H1 (cell line): ENCODE data around the gene HFE. TPM values are rescaled to one million over a fixed set of nuclear protein-coding genes. Genes with fewer than 3 reads are reported as not detected.

Experiments used
- CTCF ChIA-PET: fragments of 300-600 bp; sonication (Branson Sonifier 250); formaldehyde crosslinking; loops from one replicate; lab custom pipeline; 2021; ENCODE audit not compliant: partially characterized antibody; lab: Charles Lee
- POLR2A ChIA-PET: fragments of 300-600 bp; sonication (Branson Sonifier 250); formaldehyde crosslinking; loops from one replicate; lab custom pipeline; 2021; ENCODE audit warnings: inconsistent platforms; ENCODE audit not compliant: partially characterized antibody; lab: Charles Lee
- DNase-seq, 2 experiments: peaks; one replicate each; pipeline versions ENCODE4 v3.0.0 to v3.0.0-alpha.2; 2010 to 2022; ENCODE audit warnings: low spot score in 2 of 2, low read depth in 1 of 2, mixed read lengths in 1 of 2
- FAIRE-seq: peaks from 2 replicates; lab custom pipeline; 2011; peaks lifted over from hg19 to GRCh38; lab: Jason Lieb, UNC
- H2AFZ ChIP-seq: 2 replicates; pipeline ENCODE4 v1.8.1; 2012; ENCODE audit warnings: low read length, inconsistent platforms
- H2AK5ac ChIP-seq: 2 replicates; pipeline ENCODE4 v1.6.1; 2013; ENCODE audit warnings: low read depth, low read length
- H2BK120ac ChIP-seq: replicated peaks from 2 replicates; pipeline ENCODE3; 2013; ENCODE audit warnings: low read depth, low read length, inconsistent platforms
- H2BK12ac ChIP-seq: 2 replicates; pipeline ENCODE4 v1.6.1; 2013; ENCODE audit warnings: low read depth, low read length
- H2BK15ac ChIP-seq: 2 replicates; pipeline ENCODE4 v1.6.1; 2013; ENCODE audit warnings: low read length
- H2BK20ac ChIP-seq: 2 replicates; pipeline ENCODE4 v1.6.1; 2013; ENCODE audit warnings: low read length
- H2BK5ac ChIP-seq: 2 replicates; pipeline ENCODE4 v1.6.1; 2013; ENCODE audit warnings: low read depth, low read length
- H3K14ac ChIP-seq: 2 replicates; pipeline ENCODE4 v1.6.1; 2013; ENCODE audit warnings: inconsistent platforms; ENCODE audit not compliant: insufficient read length
- H3K18ac ChIP-seq: 2 replicates; pipeline ENCODE4 v1.6.1; 2013; ENCODE audit warnings: low read length; ENCODE audit errors: extremely low read depth
- H3K23ac ChIP-seq: 2 replicates; pipeline ENCODE4 v1.6.1; 2013; ENCODE audit warnings: inconsistent platforms; ENCODE audit not compliant: insufficient read length
- H3K23me2 ChIP-seq: 2 replicates; pipeline ENCODE4 v1.6.1; 2013; ENCODE audit warnings: low read depth, low read length
- H3K27ac ChIP-seq: 2 replicates; pipeline ENCODE4 v1.6.1; 2011; ENCODE audit warnings: low read depth, low read length, inconsistent platforms
- H3K27me3 ChIP-seq, 4 experiments: replicated peaks in 1 of 4; 1 replicate in 1 of 4; 2 replicates in 3 of 4; pipeline versions ENCODE4 v1.6.1 to v1.8.1; 2011 to 2013; ENCODE audit warnings: low read length in 3 of 4, mild to moderate bottlenecking in 3 of 4, inconsistent platforms in 2 of 4, mixed read lengths in 2 of 4, moderate library complexity in 1 of 4; ENCODE audit not compliant: control insufficient read depth in 3 of 4, insufficient read depth in 3 of 4; ENCODE audit errors: extremely low read depth in 1 of 4
- H3K36me3 ChIP-seq, 4 experiments: 2 replicates each; pipeline versions ENCODE4 v1.6.1 to v1.8.1; 2011 to 2013; ENCODE audit warnings: mild to moderate bottlenecking in 4 of 4, low read length in 3 of 4, moderate library complexity in 2 of 4, control low read depth in 1 of 4, inconsistent platforms in 1 of 4; ENCODE audit not compliant: insufficient read depth in 4 of 4, control insufficient read depth in 2 of 4
- H3K4ac ChIP-seq: replicated peaks from 2 replicates; pipeline ENCODE3; 2013; ENCODE audit warnings: low read length, low read depth, mixed read lengths, inconsistent platforms; ENCODE audit not compliant: insufficient read length
- H3K4me1 ChIP-seq, 4 experiments: replicated peaks in 1 of 4; 1 replicate in 1 of 4; 2 replicates in 3 of 4; pipeline versions ENCODE4 v1.6.1 to v1.8.1; 2011 to 2013; ENCODE audit warnings: low read length in 3 of 4, inconsistent platforms in 2 of 4, mixed read lengths in 1 of 4; ENCODE audit not compliant: insufficient read depth in 4 of 4, control insufficient read depth in 3 of 4
- H3K4me2 ChIP-seq, 2 experiments: 2 replicates each; pipeline versions ENCODE4 v1.6.1 to v1.8.1; 2011 to 2013; ENCODE audit warnings: low read depth in 2 of 2, low read length in 2 of 2, control low read depth in 1 of 2, inconsistent platforms in 1 of 2, mild to moderate bottlenecking in 1 of 2; ENCODE audit not compliant: insufficient read depth in 1 of 2
- H3K4me3 ChIP-seq, 4 experiments: fragments of 200-600, 300-600 bp in 1 of 4; sonication (generic), shearing (Covaris generic), sonication (Bioruptor Twin) in 1 of 4; 2 replicates each; pipeline versions ENCODE4 v1.5.1 to v1.8.1; 2011 to 2016; ENCODE audit warnings: low read length in 4 of 4, low read depth in 3 of 4, control low read depth in 2 of 4, inconsistent platforms in 2 of 4, mild to moderate bottlenecking in 2 of 4, mixed read lengths in 1 of 4, moderate library complexity in 1 of 4; ENCODE audit not compliant: insufficient read depth in 2 of 4; ENCODE audit errors: extremely low read depth in 1 of 4
- H3K56ac ChIP-seq: replicated peaks from 2 replicates; pipeline ENCODE3; 2013; ENCODE audit warnings: low read depth, mild to moderate bottlenecking, mixed read lengths, low read length, inconsistent platforms; ENCODE audit not compliant: insufficient read length
- H3K79me1 ChIP-seq: 2 replicates; pipeline ENCODE4 v1.6.1; 2013; ENCODE audit warnings: low read depth, low read length, control low read depth
- H3K79me2 ChIP-seq, 2 experiments: 2 replicates each; pipeline versions ENCODE4 v1.6.1 to v1.8.1; 2012 to 2013; ENCODE audit warnings: low read length in 2 of 2, mild to moderate bottlenecking in 2 of 2, inconsistent platforms in 1 of 2; ENCODE audit not compliant: insufficient read depth in 2 of 2, control insufficient read depth in 1 of 2
- H3K9ac ChIP-seq, 4 experiments: replicated peaks in 1 of 4; 1 replicate in 1 of 4; 2 replicates in 3 of 4; pipeline versions ENCODE4 v1.6.1 to v1.8.1; 2011 to 2013; ENCODE audit warnings: low read depth in 3 of 4, low read length in 3 of 4, control low read depth in 2 of 4, mild to moderate bottlenecking in 2 of 4, moderate library complexity in 2 of 4, inconsistent platforms in 1 of 4; ENCODE audit errors: extremely low read depth in 1 of 4
- H3K9me3 ChIP-seq, 2 experiments: 2 replicates each; pipeline versions ENCODE4 v1.6.1 to v1.8.1; 2012 to 2013; ENCODE audit warnings: mild to moderate bottlenecking in 2 of 2, moderate library complexity in 2 of 2, control low read depth in 1 of 2, inconsistent platforms in 1 of 2, low read depth in 1 of 2, low read length in 1 of 2, mixed read lengths in 1 of 2; ENCODE audit not compliant: insufficient read depth in 2 of 2
- H4K20me1 ChIP-seq, 2 experiments: replicated peaks in 1 of 2; 2 replicates each; pipeline versions ENCODE3 to v1.8.1; 2011 to 2013; ENCODE audit warnings: inconsistent platforms in 2 of 2, low read length in 2 of 2, mild to moderate bottlenecking in 1 of 2; ENCODE audit not compliant: insufficient read depth in 2 of 2, control insufficient read depth in 1 of 2
- H4K5ac ChIP-seq: 2 replicates; pipeline ENCODE4 v1.6.1; 2013; ENCODE audit warnings: low read length, low read depth, mixed read lengths, inconsistent platforms; ENCODE audit not compliant: insufficient read length
- H4K8ac ChIP-seq: 2 replicates; pipeline ENCODE4 v1.8.0; 2013; ENCODE audit warnings: mild to moderate bottlenecking, moderate library complexity, low read length, inconsistent platforms; ENCODE audit not compliant: insufficient read depth; ENCODE audit errors: extremely low read depth
- H4K91ac ChIP-seq: replicated peaks from 2 replicates; pipeline ENCODE3; 2013; ENCODE audit warnings: low read length, mixed read lengths, inconsistent platforms; ENCODE audit not compliant: insufficient read length
- ASH2L ChIP-seq: fragments of 200-600, 300-600 bp; sonication (generic); IDR thresholded peaks from one replicate; pipeline ENCODE4 v1.7.1; 2017; ENCODE audit warnings: low read length
- BRCA1 ChIP-seq: IDR thresholded peaks from 2 replicates; pipeline ENCODE4 v1.6.1; 2012; ENCODE audit warnings: low read depth, low read length, improper control_type of control experiment
- CHD1 ChIP-seq: IDR thresholded peaks from 2 replicates; pipeline ENCODE4 v1.6.1; 2012; ENCODE audit warnings: low read depth, low read length, improper control_type of control experiment
- EP300 ChIP-seq, 2 experiments: IDR thresholded peaks; 1 replicate in 1 of 2; 2 replicates in 1 of 2; pipeline ENCODE4 v1.6.1; 2011 to 2012; ENCODE audit warnings: low read depth in 2 of 2, low read length in 2 of 2, mild to moderate bottlenecking in 2 of 2, borderline replicate concordance in 1 of 2, inconsistent platforms in 1 of 2, moderate library complexity in 1 of 2
- KDM4A ChIP-seq: IDR thresholded peaks from one replicate; pipeline ENCODE4 v1.7.1; 2012; ENCODE audit warnings: low read depth, mild to moderate bottlenecking, moderate library complexity, low read length, inconsistent platforms; ENCODE audit not compliant: severe bottlenecking
- KDM5A ChIP-seq: fragments of 200-600 bp; IDR thresholded peaks from 2 replicates; pipeline ENCODE4 v1.7.1; 2012; ENCODE audit warnings: mild to moderate bottlenecking, low read length, inconsistent platforms, mixed read lengths
- MAFK ChIP-seq: IDR thresholded peaks from 2 replicates; pipeline ENCODE4 v1.6.1; 2012; ENCODE audit warnings: low read depth, mild to moderate bottlenecking, improper control_type of control experiment, low read length
- RXRA ChIP-seq: IDR thresholded peaks from 2 replicates; pipeline ENCODE4 v1.6.1; 2011; ENCODE audit warnings: low read depth, mild to moderate bottlenecking, low read length, moderate library complexity; ENCODE audit not compliant: insufficient read depth
- SIN3A ChIP-seq, 2 experiments: IDR thresholded peaks in 1 of 2; conservative IDR thresholded peaks in 1 of 2; 2 replicates each; pipeline ENCODE4 v1.6.1; 2011 to 2012; ENCODE audit warnings: low read length in 2 of 2, improper control_type of control experiment in 1 of 2, low read depth in 1 of 2, mild to moderate bottlenecking in 1 of 2
- TBP ChIP-seq: IDR thresholded peaks from 2 replicates; pipeline ENCODE4 v1.6.1; 2011; ENCODE audit warnings: low read depth, low read length, improper control_type of control experiment
- WGBS, 2 experiments: shearing (Covaris generic) in 1 of 2; methylation state at CpG; one replicate each; pipeline versions ENCODE4 v1.1.6 to v1.1.7; 2013 to 2015; ENCODE audit warnings: low lambda C conversion rate in 2 of 2, mixed read lengths in 2 of 2, inconsistent platforms in 1 of 2, low coverage in 1 of 2, missing lambda C conversion rate in 1 of 2; ENCODE audit not compliant: insufficient replicate concordance in 2 of 2, insufficient coverage in 1 of 2, insufficient read length in 1 of 2; ENCODE audit errors: extremely low coverage in 1 of 2, missing lambda C conversion rate in 1 of 2; 5-methylcytosine and 5-hydroxymethylcytosine counted together
- polyA plus RNA-seq, 7 experiments: library from polyadenylated mRNA; depleted of rRNA in 3 of 7; stranded (reverse) in 5 of 7; unstranded in 2 of 7; fragments of >200 nt in 5 of 7; fragments of 200-250 nt in 2 of 7; gene quantifications; 1 replicate in 5 of 7; 2 replicates in 1 of 7; 4 replicates in 1 of 7; pipeline versions ENCODE4 v1.2.1 to v1.2.3, GENCODE V29; 2011 to 2013; ENCODE audit warnings: missing spikeins in 2 of 7, mixed read lengths in 2 of 7
- total RNA-seq: library from RNA; stranded (reverse); fragmentation: NEBNext Ultra II Directional; extraction: Animal tissue kit (Norgen Biotek cat#: 25700); gene quantifications from 2 replicates; pipeline ENCODE4 v1.2.1, GENCODE V29; 2021

The HFE gene
- total and polyA plus RNA-seq, 2 of the 8 experiments (the other 6 are each of a cell fraction or from before 2014, with no cell fraction given) = 1.6 to 2.0 TPM

GRCh38 chr6:26124781-26125685 lies 37.8 kb downstream of the HFE start:
- H3K9me3 ChIP-seq = no peaks in the 10 kb centered on the region
- H3K4me3 ChIP-seq = peak overlapping the region; percentile 82 to 100 (median 98)
- peak overlapping the region; percentile 58 for H3K14ac ChIP-seq
- H3K18ac ChIP-seq = no peak overlapping the region
- no peak overlapping the region for H2AFZ ChIP-seq
- peaks cover 0 to 9% (median 2%) of the 10 kb centered on the region in 4 experiments; a peak in 3 of 8 replicates for H3K36me3 ChIP-seq
- H4K20me1 ChIP-seq = peaks cover 7 to 13% of the 10 kb centered on the region in 2 experiments
- H2BK5ac ChIP-seq = peak overlapping the region; percentile 36; the same call in 1 of the 2 replicates
- H3K9ac ChIP-seq = peak overlapping the region; percentile 88 to 96 (median 92)
- peaks cover 0 to 36% of the 10 kb centered on the region in 2 experiments; a peak in 3 of 4 replicates for H3K79me2 ChIP-seq
- no peak overlapping the region for H3K4ac ChIP-seq
- H3K27ac ChIP-seq = peak overlapping the region; percentile 93
- FAIRE-seq (no peak), DNase-seq (no peak)
- H3K27me3 ChIP-seq = no peaks in the 10 kb centered on the region
- peak overlapping the region; percentile 73 to 80 for H3K4me2 ChIP-seq
- no peak overlapping the region for H4K8ac ChIP-seq
- H2BK15ac ChIP-seq = no peak overlapping the region
- H4K91ac ChIP-seq = no peak overlapping the region
- H3K4me1 ChIP-seq = peaks cover 0 to 9% (median 3%) of the 10 kb centered on the region in 4 experiments; a peak in 3 of 7 replicates
- H4K5ac ChIP-seq = peak overlapping the region; percentile 63
- H3K23me2 ChIP-seq = no peaks in the 10 kb centered on the region; the same call in 1 of the 2 replicates
- H2BK120ac ChIP-seq = no peak overlapping the region
- H3K79me1 ChIP-seq = no peaks in the 10 kb centered on the region
- peak overlapping the region; percentile 92 for H3K56ac ChIP-seq
- no peak overlapping the region for H2AK5ac ChIP-seq
- WGBS, 2 experiments = 1% methylated on average over 22 of the region's 22 CpGs; no CpG with 5 or more reads in 1 of the 2 experiments
- POLR2A ChIA-PET = interaction anchor here (0.8 to 17.3 kb wide), 52 partner anchors 11 to 1768 kb away, joined by 3 to 1244 read pairs (median 24); partner anchors contain the start of gene HFE
- no peak overlapping the region for H3K23ac ChIP-seq
- H2BK12ac ChIP-seq = no peak overlapping the region
- H2BK20ac ChIP-seq = no peak overlapping the region
- CTCF ChIA-PET = interaction anchor here (0.6 to 1.7 kb wide), 5 partner anchors 16 to 60 kb away, joined by 3 to 6 read pairs (median 3); no protein-coding TSS in a partner anchor
- TF ChIP-seq EP300 (IDR thresholded peaks at IDR 0.05; ENCODE audit: borderline replicate concordance in 1 of 2, low read depth in 2 of 2, low read length in 2 of 2) (no peak), BRCA1 (no peak), KDM4A (no peak), ASH2L (peak; percentile 10), RXRA (no peak), CHD1 (peak; percentile 69), MAFK (0 out of 2 replicates have a peak, but pooled peaks have one; percentile 12), TBP (no peak), SIN3A (conservative IDR thresholded peaks at IDR 0.05 in 1 of 2, IDR thresholded peaks at IDR 0.05 in 1 of 2; ENCODE audit: low read depth in 1 of 2, low read length in 2 of 2) (peak in 1 of 2 experiments; percentile 19; a peak in 1 of 4 replicates), KDM5A (no peak)
